Coronary artery (tissue), 2 donors: Measurements from ENCODE around the gene ANKS3.

Experiments
- DNase-seq: peaks from one replicate; pipeline ENCODE4 v3.0.0-alpha.2; 2017; ENCODE audit warnings: low spot score
- H3K27ac ChIP-seq, 2 donors: fragments of 200-600 bp; sonication (generic); one replicate each; pipeline ENCODE4 v1.5.1; 2016 to 2019
- H3K4me3 ChIP-seq: fragments of 200-600 bp; sonication (generic); 2 replicates; pipeline ENCODE4 v1.5.1; 2016; ENCODE audit warnings: mild to moderate bottlenecking, moderate library complexity
- CTCF ChIP-seq: fragments of 200-600 bp; sonication (generic); IDR thresholded peaks from one replicate; pipeline ENCODE4 v1.5.1; 2019; ENCODE audit warnings: antibody characterized with exemption

Gene ANKS3

GRCh38 chr16:4659363-4660353 lies 74.4 kb downstream of the ANKS3 start:
- Histone ChIP-seq H3K4me3 (no peak overlapping the region), H3K27ac (peak overlapping the region in 1 of 2 donors; percentile 5)
- peak; percentile 64 for DNase-seq
- TF ChIP-seq CTCF, result no peak

- no peak overlapping the region for H3K27ac ChIP-seq
- DNase-seq, result peak; percentile 66
- no peak overlapping the region for H3K4me3 ChIP-seq
- TF ChIP-seq CTCF, result no peak
Observed at GRCh38 chr16:4656695-4657686, 77.1 kb downstream of the ANKS3 start.

- no peak overlapping the region for H3K27ac ChIP-seq
- no peak for TF ChIP-seq CTCF
- DNase-seq, result no peak
- no peak overlapping the region for H3K4me3 ChIP-seq
Observed at GRCh38 chr16:4656221-4656620, 77.8 kb downstream of the ANKS3 start.

GRCh38 chr16:4655801-4656200 lies 78.3 kb downstream of the ANKS3 start:
- no peak for TF ChIP-seq CTCF
- Histone ChIP-seq H3K4me3 (no peak overlapping the region), H3K27ac (no peak overlapping the region)
- DNase-seq, result peak; percentile 70

- Histone ChIP-seq H3K4me3 (no peak overlapping the region), H3K27ac (no peak overlapping the region)
- no peak for TF ChIP-seq CTCF
- DNase-seq, result peak; percentile 68
Observed at GRCh38 chr16:4654964-4655590, 79.0 kb downstream of the ANKS3 start.

GRCh38 chr16:4654011-4654963 lies 79.8 kb downstream of the ANKS3 start:
- Histone ChIP-seq H3K27ac (no peak overlapping the region), H3K4me3 (no peak overlapping the region)
- DNase-seq, result no peak
- no peak for TF ChIP-seq CTCF
